Right lobe of liver (tissue), 4 donors: ENCODE data around the gene RNF157.

Experiments
- CTCF ChIP-seq, 4 donors: fragments of 200-600 bp in 3 of 4; fragments of 450-650 bp in 1 of 4; IDR thresholded peaks; one replicate each; pipeline versions ENCODE4 v1.5.1 to v1.8.0; 2016 to 2022; ENCODE audit warnings: antibody characterized with exemption in 4 of 4, mild to moderate bottlenecking in 2 of 4
- POLR2A ChIP-seq: fragments of 450-650 bp; IDR thresholded peaks from one replicate; pipeline ENCODE4 v1.6.1; 2017; ENCODE audit warnings: antibody characterized with exemption, mild to moderate bottlenecking
- donor health status: DM: no; HTN: no; CAD: no.
- donor health status: DM: no; HTN: no; CAD: no.
- donor health status: DM: no; HTN: yes; CAD: no.

GRCh38 chr17:76174037-76174436 lies 66.3 kb downstream of the RNF157 start:
- TF ChIP-seq POLR2A (no peak), CTCF (IDR thresholded peaks at IDR 0.05) (no peak)
